Endothelial cell of umbilical vein (primary cell): ENCODE results near the gene KIF25. TPM values are rescaled to one million over a fixed set of nuclear protein-coding genes. Genes with fewer than 3 reads are reported as not detected.

Source experiments
- BruUV-seq: library from RNA; stranded (reverse); fragments of 400-500 nt; replicated peaks from 2 replicates; lab custom pipeline; 2021; lab: Mats Ljungman, UMichigan
- CTCF ChIA-PET: fragments of 300-600, 350-600 bp; sonication (Branson Sonifier 250); formaldehyde crosslinking; loops from one replicate; lab custom pipeline; 2021; ENCODE audit warnings: antibody characterized with exemption, inconsistent platforms; lab: Charles Lee
- POLR2A ChIA-PET: fragments of 300-600, 350-600 bp; sonication (Branson Sonifier 250); formaldehyde crosslinking; loops from one replicate; lab custom pipeline; 2021; ENCODE audit warnings: antibody characterized with exemption, inconsistent platforms; lab: Charles Lee
- DNase-seq: peaks from one replicate; pipeline ENCODE4 v3.0.0-alpha.2; 2011; ENCODE audit warnings: low read depth, low spot score
- FAIRE-seq: peaks from 2 replicates; lab custom pipeline; 2011; peaks lifted over from hg19 to GRCh38; lab: Jason Lieb, UNC
- H2AFZ ChIP-seq: 2 replicates; pipeline ENCODE4 v1.6.0; 2012; ENCODE audit warnings: low read depth, low read length, control low read depth, inconsistent platforms
- H3K27ac ChIP-seq: 2 replicates; pipeline ENCODE4 v1.5.1; 2011; ENCODE audit warnings: low read depth, mild to moderate bottlenecking, control low read depth, low read length, moderate library complexity; ENCODE audit not compliant: insufficient read depth
- H3K27me3 ChIP-seq, 2 experiments: 2 replicates each; pipeline versions ENCODE4 v1.6.0 to v1.6.1; 2011; ENCODE audit warnings: low read length in 2 of 2, mixed read lengths in 1 of 2; ENCODE audit not compliant: control insufficient read depth in 2 of 2, insufficient read depth in 2 of 2
- H3K36me3 ChIP-seq, 2 experiments: 2 replicates in 1 of 2; 3 replicates in 1 of 2; pipeline ENCODE4 v1.5.1; 2011; ENCODE audit warnings: low read length in 2 of 2, mild to moderate bottlenecking in 1 of 2, moderate library complexity in 1 of 2; ENCODE audit not compliant: control insufficient read depth in 2 of 2, insufficient read depth in 2 of 2; ENCODE audit errors: extremely low read depth in 1 of 2
- H3K4me1 ChIP-seq: 3 replicates; pipeline ENCODE4 v1.5.1; 2011; ENCODE audit warnings: mild to moderate bottlenecking, low read length; ENCODE audit not compliant: control insufficient read depth, insufficient read depth; ENCODE audit errors: extremely low read depth
- H3K4me2 ChIP-seq: 2 replicates; pipeline ENCODE4 v1.6.1; 2011; ENCODE audit warnings: low read length, control low read depth, mixed read lengths; ENCODE audit not compliant: insufficient read depth
- H3K4me3 ChIP-seq, 3 experiments: fragments of 200-600 bp in 1 of 3; sonication (generic), shearing (Covaris generic) in 1 of 3; replicated peaks in 1 of 3; 2 replicates each; pipeline ENCODE4 v1.5.1; 2011 to 2016; ENCODE audit warnings: control low read depth in 3 of 3, low read length in 3 of 3, mild to moderate bottlenecking in 2 of 3, inconsistent platforms in 1 of 3, low read depth in 1 of 3, moderate library complexity in 1 of 3; ENCODE audit not compliant: insufficient read depth in 1 of 3
- H3K79me2 ChIP-seq: 2 replicates; pipeline ENCODE4 v1.6.0; 2012; ENCODE audit warnings: low read length, inconsistent platforms; ENCODE audit not compliant: control insufficient read depth, insufficient read depth
- H3K9ac ChIP-seq: replicated peaks from 2 replicates; pipeline ENCODE3; 2011; ENCODE audit warnings: low read length, control low read depth; ENCODE audit not compliant: insufficient read depth; ENCODE audit errors: extremely low read depth
- H3K9me1 ChIP-seq: replicated peaks from 3 replicates; pipeline ENCODE4 v1.6.0; 2011; ENCODE audit warnings: mild to moderate bottlenecking, low read length; ENCODE audit not compliant: control insufficient read depth, insufficient read depth; ENCODE audit errors: extremely low read depth
- H3K9me3 ChIP-seq: replicated peaks from 2 replicates; pipeline ENCODE4 v1.5.1; 2012; ENCODE audit warnings: low read length, inconsistent platforms; ENCODE audit not compliant: control insufficient read depth, insufficient read depth
- H4K20me1 ChIP-seq: replicated peaks from 2 replicates; pipeline ENCODE3; 2011; ENCODE audit warnings: mild to moderate bottlenecking, low read length; ENCODE audit not compliant: control insufficient read depth, insufficient read depth; ENCODE audit errors: extremely low read depth
- CTCF ChIP-seq, 2 donors: IDR thresholded peaks; 1 replicate in 1 of 2; 2 replicates in 1 of 2; pipeline ENCODE4 v1.5.1; 2011; ENCODE audit warnings: low read length in 2 of 2, mild to moderate bottlenecking in 2 of 2, moderate library complexity in 2 of 2, control low read depth in 1 of 2, inconsistent platforms in 1 of 2, low read depth in 1 of 2; ENCODE audit not compliant: insufficient read depth in 1 of 2; ENCODE audit errors: extremely low read depth in 1 of 2
- EZH2 ChIP-seq: IDR thresholded peaks from 2 replicates; pipeline ENCODE4 v1.6.1; 2012; ENCODE audit warnings: borderline replicate concordance, low read depth, mild to moderate bottlenecking, moderate library complexity, low read length, inconsistent platforms; ENCODE audit not compliant: severe bottlenecking
- FOS ChIP-seq: IDR thresholded peaks from 2 replicates; pipeline ENCODE4 v1.6.1; 2011; ENCODE audit warnings: mild to moderate bottlenecking, low read length, moderate library complexity, borderline replicate concordance; ENCODE audit not compliant: insufficient read depth
- GATA2 ChIP-seq: IDR thresholded peaks from 2 replicates; pipeline ENCODE4 v1.7.0; 2011; ENCODE audit warnings: low read depth, mild to moderate bottlenecking, moderate library complexity, mixed read lengths, low read length; ENCODE audit not compliant: insufficient read length, insufficient read depth
- JUN ChIP-seq: IDR thresholded peaks from 2 replicates; pipeline ENCODE4 v1.6.1; 2011; ENCODE audit warnings: borderline replicate concordance, low read depth; ENCODE audit not compliant: insufficient read length, insufficient read depth
- MAX ChIP-seq: IDR thresholded peaks from 2 replicates; pipeline ENCODE4 v1.6.1; 2011; ENCODE audit not compliant: insufficient read depth, insufficient read length
- MYC ChIP-seq: IDR thresholded peaks from one replicate; pipeline ENCODE4 v1.6.1; 2011; ENCODE audit warnings: mild to moderate bottlenecking, low read depth, low read length
- POLR2A ChIP-seq: IDR thresholded peaks from 2 replicates; pipeline ENCODE4 v1.6.1; 2012; ENCODE audit warnings: low read depth, mild to moderate bottlenecking, control low read depth, low read length
- POLR2AphosphoS5 ChIP-seq: IDR thresholded peaks from 2 replicates; pipeline ENCODE4 v1.6.1; 2012; ENCODE audit warnings: low read depth, mild to moderate bottlenecking, control low read depth, low read length, moderate library complexity; ENCODE audit not compliant: insufficient read depth
- dilution Hi-C: fragments of 300-500 bp; cut with MboI; formaldehyde crosslinking; loops from one replicate; pipeline ENCODE4 v1.15.0; 2019; ENCODE audit warnings: low sequenced_read_pairs; ENCODE audit not compliant: extremely low pct_ligation_motif_present
- intact Hi-C: fragments of 100-400 bp; cut with micrococcal nuclease; formaldehyde crosslinking; loops from one replicate; pipeline ENCODE4 v1.10.0; 2022
- polyA plus RNA-seq, 4 experiments: library from polyadenylated mRNA; depleted of rRNA in 3 of 4; stranded (reverse) in 3 of 4; unstranded in 1 of 4; fragments of >200 nt; gene quantifications; 2 replicates each; pipeline versions ENCODE4 v1.2.1 to v1.2.3, GENCODE V29; 2011 to 2012; ENCODE audit warnings: missing spikeins in 1 of 4
- total RNA-seq: library from RNA; stranded (reverse); gene quantifications from 2 replicates; pipeline ENCODE4 v1.2.3, GENCODE V29; 2021

The KIF25 gene
- total and polyA plus RNA-seq, 2 donors (not counting 3 experiments of a cell fraction or from before 2014, with no cell fraction given) = not detected

- no peak overlapping the region for H3K27ac ChIP-seq
- CTCF ChIA-PET = no interaction called here
These were observed 74.8 kb downstream of the KIF25 start for GRCh38 chr6:168072261-168072660.

More at GRCh38 chr6:168072261-168072660, 74.8 kb downstream of the KIF25 start:
- H2AFZ ChIP-seq = no peak overlapping the region
- H3K4me1 ChIP-seq = no peaks in the 10 kb centered on the region
- no peak overlapping the region for H3K4me3 ChIP-seq
- FAIRE-seq (no peak), DNase-seq (no peak)
- H3K9me1 ChIP-seq = no peaks in the 10 kb centered on the region
- no peaks in the 10 kb centered on the region for H3K79me2 ChIP-seq
- no peak overlapping the region for H3K9ac ChIP-seq
- H4K20me1 ChIP-seq = no peaks in the 10 kb centered on the region
- H3K9me3 ChIP-seq = no peaks in the 10 kb centered on the region
- POLR2A ChIA-PET = no interaction called here
- no peaks in the 10 kb centered on the region for H3K36me3 ChIP-seq
- no peak for TF ChIP-seq MYC
- no peak for TF ChIP-seq CTCF (IDR thresholded peaks at IDR 0.05; ENCODE audit: extremely low read depth in 1 of 2, insufficient read depth in 1 of 2, low read depth in 1 of 2, low read length in 2 of 2)
- no peak for TF ChIP-seq POLR2A
- TF ChIP-seq JUN = no peak
- TF ChIP-seq GATA2 = no peak
- no peak for TF ChIP-seq MAX
- TF ChIP-seq POLR2AphosphoS5 = no peak
- TF ChIP-seq FOS = no peak
- no peak for TF ChIP-seq EZH2
- no TSS peak for BruUV-seq
- intact Hi-C loops (no loop called here), dilution Hi-C loops (no loop called here)
- H3K27me3 ChIP-seq = no peaks in the 10 kb centered on the region
- no peak overlapping the region for H3K4me2 ChIP-seq
